GM10248 (cell line): Measurements from ENCODE around the gene RMRP.

Experiments
- CTCF ChIA-PET: fragments of 300-600 bp; sonication (Branson Sonifier 250); formaldehyde crosslinking; extraction: SDS; loops from one replicate; lab custom pipeline; 2021; ENCODE audit warnings: antibody characterized with exemption; lab: Yijun Ruan, JAX
- POLR2A ChIA-PET: fragments of 350-650 bp; sonication (Branson Sonifier 250); formaldehyde crosslinking; extraction: SDS; loops from one replicate; lab custom pipeline; 2020; ENCODE audit warnings: antibody characterized with exemption; lab: Yijun Ruan, JAX
- DNase-seq: peaks from one replicate; pipeline ENCODE4 v3.0.0; 2012; ENCODE audit errors: extremely low spot score
- TF ChIP-seq, protein P1 (sequence below): IDR thresholded peaks from 2 replicates; pipeline ENCODE4 v1.5.1; 2012; ENCODE audit warnings: mild to moderate bottlenecking, low read depth; ENCODE audit errors: extremely low read depth, missing control alignments, control extremely low read depth

Gene RMRP

DNA sequence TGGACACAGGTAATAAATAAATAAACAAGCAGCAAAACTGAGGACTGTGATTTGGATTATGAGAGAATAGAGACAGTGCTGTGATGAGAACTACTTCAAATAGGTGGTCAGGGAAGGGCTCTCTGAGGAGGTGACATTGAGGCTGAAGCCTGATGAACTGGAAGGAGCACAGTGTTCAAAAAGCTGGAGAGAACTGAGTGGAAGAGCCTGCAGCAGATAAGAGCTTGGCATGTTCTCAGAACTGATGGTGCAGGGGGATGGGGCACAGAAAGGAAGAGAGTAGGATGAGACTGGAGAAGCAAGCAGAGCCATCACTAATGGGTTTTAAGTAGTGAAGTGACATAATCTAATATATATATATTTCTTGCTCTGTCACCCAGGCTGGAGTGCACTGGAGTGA lies 43.1 kb upstream of the RMRP start:
- POLR2A ChIA-PET = no interaction called here
- CTCF ChIA-PET = interaction anchor here (0.8 to 1.9 kb wide), 6 partner anchors 10 to 60 kb away, joined by 3 to 17 read pairs (median 3); partner anchors contain the start of gene CREB3

DNA sequence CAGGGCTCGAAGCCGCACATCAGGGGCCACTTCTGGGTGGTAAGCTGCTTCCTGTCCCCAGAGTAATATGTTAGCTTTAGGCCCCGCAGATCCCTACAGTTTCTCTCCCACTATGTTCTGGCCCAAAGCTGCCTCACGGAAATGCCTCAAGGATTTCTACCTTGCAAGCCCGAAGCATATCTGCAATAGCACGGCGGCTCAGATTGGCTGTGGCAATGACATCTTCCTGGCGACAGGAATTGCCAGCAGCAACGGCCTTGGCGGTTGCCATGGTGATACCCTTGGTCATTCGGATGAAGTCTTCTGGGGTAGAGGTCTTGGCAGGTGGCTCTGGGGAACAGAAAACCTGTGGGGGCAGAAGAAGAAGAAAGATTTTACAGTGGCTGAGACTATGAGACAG lies 42.2 kb upstream of the RMRP start:
- ChIA-PET CTCF (interaction anchor here (1.1 to 1.9 kb wide), 3 partner anchors 11 to 28 kb away, joined by 3 to 17 read pairs (median 8); no protein-coding TSS in a partner anchor), POLR2A (no interaction called here)
- TF ChIP-seq, protein P1, sequence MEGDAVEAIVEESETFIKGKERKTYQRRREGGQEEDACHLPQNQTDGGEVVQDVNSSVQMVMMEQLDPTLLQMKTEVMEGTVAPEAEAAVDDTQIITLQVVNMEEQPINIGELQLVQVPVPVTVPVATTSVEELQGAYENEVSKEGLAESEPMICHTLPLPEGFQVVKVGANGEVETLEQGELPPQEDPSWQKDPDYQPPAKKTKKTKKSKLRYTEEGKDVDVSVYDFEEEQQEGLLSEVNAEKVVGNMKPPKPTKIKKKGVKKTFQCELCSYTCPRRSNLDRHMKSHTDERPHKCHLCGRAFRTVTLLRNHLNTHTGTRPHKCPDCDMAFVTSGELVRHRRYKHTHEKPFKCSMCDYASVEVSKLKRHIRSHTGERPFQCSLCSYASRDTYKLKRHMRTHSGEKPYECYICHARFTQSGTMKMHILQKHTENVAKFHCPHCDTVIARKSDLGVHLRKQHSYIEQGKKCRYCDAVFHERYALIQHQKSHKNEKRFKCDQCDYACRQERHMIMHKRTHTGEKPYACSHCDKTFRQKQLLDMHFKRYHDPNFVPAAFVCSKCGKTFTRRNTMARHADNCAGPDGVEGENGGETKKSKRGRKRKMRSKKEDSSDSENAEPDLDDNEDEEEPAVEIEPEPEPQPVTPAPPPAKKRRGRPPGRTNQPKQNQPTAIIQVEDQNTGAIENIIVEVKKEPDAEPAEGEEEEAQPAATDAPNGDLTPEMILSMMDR = no peak
- DNase-seq = no peak

More for the DNA sequence above, 43.1 kb upstream of the RMRP start:
- TF ChIP-seq, protein P1 = no peak
- no peak for DNase-seq

DNA sequence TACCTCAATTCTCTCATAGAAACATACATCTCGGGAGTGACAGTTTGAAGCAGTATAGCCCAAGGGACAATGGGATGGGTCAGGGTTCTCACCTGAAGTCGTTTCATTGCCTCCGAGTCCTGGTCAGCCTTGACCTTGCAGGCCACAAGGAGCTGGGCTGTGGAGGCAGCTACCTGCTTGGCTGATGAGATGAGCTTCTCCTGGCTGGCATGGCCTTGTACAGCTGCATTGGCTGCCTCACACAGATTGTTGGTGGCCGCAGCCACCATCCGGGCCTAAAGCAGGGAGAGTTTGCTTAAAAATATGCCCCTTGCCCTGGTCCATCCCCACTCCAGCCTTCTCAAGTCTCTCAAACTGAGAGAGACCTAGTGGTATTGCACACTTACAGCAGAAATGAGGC lies 40.4 kb upstream of the RMRP start:
- CTCF ChIA-PET = interaction anchor here (1.5 to 7.1 kb wide), 10 partner anchors 14 to 127 kb away, joined by 4 to 224 read pairs (median 35); partner anchors contain the start of genes ARHGEF39, CCDC107, CREB3 and RMRP
- POLR2A ChIA-PET = interaction anchor here (0.8 kb wide), 1 partner anchor 10 kb away, joined by 3 read pairs; no protein-coding TSS in a partner anchor
- no peak for DNase-seq
- TF ChIP-seq, protein P1 = no peak

DNA sequence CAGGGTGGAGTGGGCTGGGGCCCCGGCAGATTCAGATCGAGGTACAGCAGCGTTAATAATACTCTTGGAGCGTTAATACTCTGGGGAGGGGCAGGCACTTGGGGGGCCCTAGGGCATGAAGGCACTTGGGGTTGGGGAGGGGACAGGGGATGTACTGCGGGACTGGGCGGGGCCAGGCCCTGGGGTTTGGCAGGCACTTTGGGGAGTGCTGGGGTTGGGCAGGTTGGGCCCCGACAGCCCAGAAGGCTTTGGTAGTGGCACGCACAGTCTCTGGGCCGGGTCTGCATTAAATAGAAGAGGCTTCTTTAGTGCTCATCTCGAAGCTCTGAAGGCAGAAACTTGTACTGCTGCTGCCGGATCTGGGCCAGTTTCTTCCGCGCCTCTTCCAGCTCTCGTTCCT lies 39.7 kb upstream of the RMRP start:
- TF ChIP-seq, protein P1 = no peak
- CTCF ChIA-PET = interaction anchor here (1.0 to 7.1 kb wide), 20 partner anchors 10 to 257 kb away, joined by 3 to 224 read pairs (median 17); partner anchors contain the start of genes ARHGEF39, CA9, CCDC107 and CREB3
- no peak for DNase-seq
- POLR2A ChIA-PET = no interaction called here

DNA sequence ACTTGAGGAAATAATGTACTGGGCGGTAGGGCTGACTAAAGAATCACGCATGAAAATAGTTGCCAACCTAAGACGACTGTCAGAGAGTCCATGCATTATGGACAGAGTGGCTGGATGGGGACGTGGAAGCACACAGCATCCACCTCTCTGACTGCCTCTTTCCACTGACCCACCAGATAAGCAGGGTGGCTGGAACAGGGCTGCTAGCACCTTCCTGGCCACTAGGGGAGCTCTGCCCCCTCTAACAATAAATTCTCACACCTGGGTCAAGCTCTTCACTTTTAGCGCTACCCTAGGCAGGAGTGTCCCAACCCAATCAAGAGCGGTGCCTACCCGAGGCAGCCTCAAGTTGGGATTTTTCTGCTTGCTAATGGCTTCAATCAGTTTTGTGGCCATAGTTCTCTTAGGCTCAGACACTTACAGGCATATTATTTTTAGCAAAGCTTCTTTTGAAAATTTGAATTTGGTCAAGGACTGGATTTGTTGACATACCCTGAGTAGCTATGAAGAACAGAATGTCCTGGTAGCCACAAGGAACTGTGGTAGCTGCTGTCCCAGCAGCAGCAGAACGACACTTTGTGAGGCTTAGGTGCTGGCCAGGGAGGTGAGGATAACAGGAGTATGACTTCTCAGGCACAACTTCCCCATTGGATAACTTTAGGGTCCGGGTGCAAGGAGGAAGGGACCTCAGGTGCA lies 38.8 kb upstream of the RMRP start:
- TF ChIP-seq, protein P1 = peak; percentile 94
- peak; percentile 85 for DNase-seq
- CTCF ChIA-PET = interaction anchor here (0.8 to 7.1 kb wide), 48 partner anchors 9 to 326 kb away, joined by 3 to 224 read pairs (median 5); partner anchors contain the start of genes ARHGEF39, CA9, CCDC107 and CD72
- POLR2A ChIA-PET = interaction anchor here (0.6 to 1.0 kb wide), 3 partner anchors 18 to 34 kb away, joined by 3 to 4 read pairs (median 4); no protein-coding TSS in a partner anchor

DNA sequence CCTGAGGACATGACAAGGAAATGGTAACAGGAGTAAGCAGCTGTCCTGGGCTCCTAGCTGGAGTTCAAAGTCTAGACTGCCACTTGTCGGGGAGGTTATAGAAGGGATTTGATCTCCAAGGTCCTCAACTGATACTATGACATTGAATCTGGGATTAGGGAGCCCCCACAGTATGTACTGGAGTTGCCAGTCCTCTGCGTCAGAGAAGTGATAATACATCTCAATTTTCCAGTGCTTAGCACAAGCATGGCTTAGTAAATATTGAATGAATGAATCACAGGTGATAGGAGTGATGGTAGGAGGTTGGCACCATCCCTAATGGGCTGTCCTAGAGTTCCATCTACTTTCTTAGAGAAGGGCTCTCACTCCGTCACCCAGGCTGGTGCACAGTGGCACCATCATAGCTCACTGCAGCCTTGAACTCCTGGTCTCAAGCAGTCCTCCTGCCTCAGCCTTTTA lies 38.2 kb upstream of the RMRP start:
- CTCF ChIA-PET = interaction anchor here (0.8 to 7.1 kb wide), 41 partner anchors 8 to 327 kb away, joined by 3 to 224 read pairs (median 5); partner anchors contain the start of genes ARHGEF39, CA9, CCDC107 and CD72
- POLR2A ChIA-PET = interaction anchor here (0.6 to 1.0 kb wide), 3 partner anchors 19 to 35 kb away, joined by 3 to 4 read pairs (median 4); no protein-coding TSS in a partner anchor
- DNase-seq = no peak
- TF ChIP-seq, protein P1 = no peak
